Fibroblast of the conjunctiva (primary cell): ENCODE measurements around the gene CIDEB.

Experiments used
- DNase-seq: peaks from one replicate; pipeline ENCODE4 v3.0.0-alpha.2; 2010; ENCODE audit warnings: low read depth

CIDEB gene

GRCh38 chr14:24290746-24291145 lies 17.0 kb downstream of the CIDEB start:
- no peak for DNase-seq

- DNase-seq, result no peak
Observed at GRCh38 chr14:24289649-24290280, 18.0 kb downstream of the CIDEB start.

DNA sequence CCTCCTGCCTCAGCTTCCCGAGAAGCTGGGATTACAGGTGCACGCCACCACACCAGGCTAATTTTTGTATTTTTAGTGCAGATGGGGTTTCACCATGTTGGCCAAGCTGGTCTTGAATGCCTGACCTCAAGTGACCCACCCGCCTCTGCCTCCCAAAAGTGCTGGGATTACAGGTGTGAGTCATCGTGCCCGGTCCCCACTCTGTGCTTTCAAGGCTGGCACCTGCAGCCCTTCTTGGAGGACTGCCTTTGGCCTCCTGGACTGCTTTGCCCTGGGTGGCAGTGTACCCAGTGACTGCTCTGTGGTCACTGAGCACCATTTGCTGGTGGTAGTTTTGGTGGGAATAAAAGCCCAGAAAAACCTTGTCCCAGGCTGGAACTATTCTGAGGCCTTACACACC lies 20.8 kb downstream of the CIDEB start:
- DNase-seq, result no peak

DNA sequence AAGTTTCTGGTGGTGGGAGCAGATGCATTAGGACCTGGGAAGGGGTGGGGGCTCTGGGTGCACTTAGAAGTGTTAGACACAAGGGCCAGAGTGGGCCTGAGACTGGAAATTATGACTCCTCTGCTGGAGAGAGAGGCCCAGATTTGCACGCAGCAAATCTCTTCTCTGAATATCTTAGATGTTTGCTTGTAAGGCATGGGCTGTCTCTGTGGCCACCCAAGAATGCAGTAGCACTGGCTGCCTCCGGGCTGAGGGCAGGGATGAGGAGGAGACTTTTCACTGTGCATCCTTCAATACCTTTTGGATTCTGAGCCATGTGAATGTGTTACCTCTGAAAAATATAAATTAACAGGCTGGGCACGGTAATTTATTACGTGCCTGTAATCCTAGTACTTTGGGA lies 22.4 kb downstream of the CIDEB start:
- DNase-seq, result no peak

GRCh38 chr14:24284501-24285035 lies 23.2 kb downstream of the CIDEB start:
- no peak for DNase-seq

- no peak for DNase-seq
Observed at GRCh38 chr14:24283796-24284460, 23.8 kb downstream of the CIDEB start.

GRCh38 chr14:24282736-24283135 lies 25.0 kb downstream of the CIDEB start:
- DNase-seq, result no peak

DNA sequence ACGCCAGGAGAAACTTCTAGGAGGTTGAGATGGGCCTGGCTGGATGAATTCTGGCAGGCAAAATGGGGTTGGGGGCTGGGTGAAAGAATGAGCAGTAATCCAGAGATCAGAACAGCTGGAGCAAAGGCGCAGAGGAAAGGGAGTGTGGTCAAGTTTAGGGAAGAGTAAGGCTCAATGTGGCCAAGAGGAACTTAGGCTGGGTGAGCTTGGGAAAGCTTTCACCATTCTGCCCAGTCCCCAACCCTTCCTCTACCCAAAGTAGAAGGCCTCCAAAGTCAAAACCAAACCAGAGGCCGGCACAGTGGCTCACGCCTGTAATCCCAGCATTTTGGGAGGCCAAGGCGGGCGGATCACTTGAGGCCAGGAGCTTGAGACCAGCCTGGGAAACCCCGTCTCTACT lies 26.1 kb downstream of the CIDEB start:
- no peak for DNase-seq

GRCh38 chr14:24280797-24281460 lies 26.8 kb downstream of the CIDEB start:
- DNase-seq, result no peak

DNA sequence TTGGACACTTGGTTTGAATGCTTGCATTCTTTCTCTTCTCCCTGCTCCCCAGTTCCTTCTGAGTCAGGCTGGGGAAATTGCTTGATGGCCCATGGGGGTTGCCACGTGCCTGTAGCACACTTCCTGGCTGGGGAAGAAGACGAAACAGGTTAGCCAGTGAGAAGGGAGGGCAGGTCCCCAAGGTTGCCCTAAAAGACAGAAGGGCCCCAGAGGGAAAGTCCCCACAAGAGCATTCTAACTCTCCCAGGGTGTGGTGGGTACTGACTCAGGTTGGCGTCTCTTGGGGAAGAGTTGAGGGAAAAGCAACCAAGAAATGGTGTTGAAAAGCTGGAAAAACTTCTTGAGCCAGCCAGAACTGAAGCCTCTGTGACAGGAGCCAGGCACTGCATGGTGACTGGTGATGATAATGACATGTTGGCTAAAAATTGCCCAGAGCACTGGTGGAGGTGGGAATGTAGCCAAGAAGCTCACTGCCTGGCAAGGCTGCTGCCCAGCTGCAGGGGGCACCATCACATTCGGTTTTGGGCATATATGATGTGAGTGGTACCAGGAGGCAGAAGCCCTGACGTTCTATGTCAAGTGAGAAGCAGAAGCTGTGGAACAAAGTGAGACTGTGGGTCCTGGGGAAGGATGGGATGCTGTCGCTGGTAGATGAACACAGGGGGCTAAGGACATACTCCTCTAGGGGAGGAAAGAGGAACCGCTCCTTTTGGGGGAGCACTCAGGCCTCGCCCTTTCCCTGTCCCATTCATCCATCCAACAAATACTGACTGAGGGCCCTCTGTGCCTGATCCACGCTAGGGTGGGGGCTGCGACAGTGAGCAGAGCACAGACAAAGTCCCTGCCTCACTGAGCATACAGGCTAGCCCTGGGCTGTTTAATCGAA lies 28.2 kb downstream of the CIDEB start:
- no peak for DNase-seq

GRCh38 chr14:24278424-24278823 lies 29.4 kb downstream of the CIDEB start:
- no peak for DNase-seq

DNA sequence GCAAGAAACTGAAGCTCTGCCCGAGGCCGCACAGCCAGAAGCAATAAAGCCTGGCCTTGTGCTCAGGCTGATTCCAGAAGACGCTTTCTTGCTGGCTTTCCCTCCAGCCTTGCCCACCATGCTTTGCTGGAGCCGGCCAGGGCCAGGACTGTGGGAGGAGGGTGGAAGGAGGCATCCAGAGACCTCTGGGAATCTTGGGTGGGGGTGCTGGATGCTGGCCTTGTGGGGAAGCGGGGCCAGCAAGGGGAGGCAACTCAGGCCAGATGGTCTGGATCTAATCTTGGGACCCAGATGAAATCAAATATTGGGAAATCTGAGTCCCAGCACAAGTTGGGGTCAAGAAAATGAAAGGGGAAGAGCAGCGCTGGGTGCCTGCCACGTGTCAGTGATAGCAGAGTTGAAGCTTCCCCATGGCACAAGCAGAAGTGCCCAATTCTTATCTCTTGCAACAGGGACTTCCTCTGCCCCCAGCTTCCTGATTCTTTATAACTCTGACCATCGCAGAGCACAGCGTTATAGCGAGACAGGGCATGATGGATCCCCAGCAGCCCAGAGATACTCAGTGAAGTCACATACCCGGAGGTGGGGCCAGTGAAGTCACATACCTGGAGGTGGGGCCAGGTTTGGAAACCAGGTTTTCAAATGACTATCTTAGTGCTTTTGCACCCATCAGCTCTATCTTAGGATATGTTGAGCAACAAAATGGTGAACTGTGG lies 30.0 kb downstream of the CIDEB start:
- no peak for DNase-seq

- DNase-seq, result no peak
Observed at GRCh38 chr14:24277071-24277470, 30.7 kb downstream of the CIDEB start.

DNA sequence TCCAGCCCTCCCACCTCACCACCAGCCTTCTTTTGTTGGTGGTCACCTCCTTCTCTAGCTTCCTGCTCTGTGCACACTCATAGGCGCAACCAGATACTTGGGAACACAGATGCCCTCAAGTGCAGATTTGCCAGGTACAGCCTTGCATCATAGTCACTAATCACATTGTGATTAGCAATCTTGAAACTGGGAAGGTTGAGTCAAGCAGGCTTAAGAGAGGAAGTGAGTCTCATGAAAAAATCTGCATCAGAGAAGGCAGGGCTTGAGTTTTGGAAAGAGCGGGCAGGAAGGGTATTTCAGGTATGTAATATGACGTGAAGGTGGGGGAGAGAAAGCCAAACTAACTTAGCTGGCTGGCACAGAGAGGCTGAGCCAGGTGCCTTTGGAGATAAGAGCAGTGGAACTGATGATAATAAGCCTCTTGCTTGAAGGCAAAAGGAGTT lies 33.7 kb downstream of the CIDEB start:
- DNase-seq, result no peak

GRCh38 chr14:24273422-24273998 lies 34.3 kb downstream of the CIDEB start:
- DNase-seq, result no peak

DNA sequence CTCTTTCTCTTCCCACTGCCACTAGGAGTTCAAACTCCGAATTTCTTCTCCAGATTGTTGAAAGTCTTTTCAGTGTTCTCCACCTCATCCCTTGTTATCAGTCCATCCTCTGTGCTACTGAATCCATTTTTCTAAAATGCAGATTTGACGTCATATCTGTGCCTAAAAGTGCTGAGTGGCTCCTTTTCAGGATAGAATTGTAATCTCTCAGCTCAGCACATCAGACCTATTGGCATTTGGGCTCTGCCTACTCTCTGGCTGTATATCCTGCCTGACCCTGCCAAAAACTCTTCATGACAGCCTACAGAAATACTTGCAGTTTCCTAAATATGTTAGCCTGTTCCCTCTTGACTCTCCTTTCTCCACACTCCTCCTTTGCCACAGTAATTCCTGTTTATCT lies 35.3 kb downstream of the CIDEB start:
- no peak for DNase-seq

- no peak for DNase-seq
Observed at GRCh38 chr14:24271834-24272263, 35.9 kb downstream of the CIDEB start.

- DNase-seq, result peak; percentile 67
Observed at GRCh38 chr14:24271134-24271833, 36.5 kb downstream of the CIDEB start, which contains the start of gene RABGGTA. TSS of gene RABGGTA (minus strand) at chr14:24271597. CDS start at chr14:24271115, 482 bp downstream.

DNA sequence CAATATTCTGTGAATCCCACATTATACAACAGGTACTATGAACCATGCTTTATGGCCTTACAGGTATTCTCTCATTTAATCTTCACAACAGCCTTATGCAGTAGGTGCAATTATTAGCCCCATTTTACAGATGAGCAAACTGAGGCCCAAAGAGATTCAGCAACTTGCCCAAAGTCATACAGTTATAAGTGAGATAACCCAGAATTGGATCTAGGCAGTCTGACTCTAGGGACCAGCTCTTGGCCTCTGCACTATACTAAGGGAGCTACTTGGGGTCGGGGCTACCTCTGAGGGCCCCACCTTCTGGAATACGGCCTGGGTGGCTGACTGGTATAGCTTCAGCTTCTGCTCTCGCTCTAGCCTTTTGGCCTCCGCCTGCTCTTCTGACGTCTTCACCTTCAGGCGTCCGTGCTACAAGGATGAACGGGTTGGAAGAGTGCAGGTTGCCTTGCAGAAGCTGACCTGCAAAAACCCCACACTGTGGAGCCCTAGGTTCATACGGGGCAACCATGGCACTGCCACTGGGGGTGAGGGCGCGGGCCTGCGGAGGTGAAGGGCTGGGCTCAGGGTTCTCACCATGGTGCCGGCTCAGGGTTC lies 37.1 kb downstream of the CIDEB start:
- DNase-seq, result no peak
